Cardiac fibroblast (primary cell): ENCODE measurements around the gene RNASE12.

ENCODE experiments used
- DNase-seq, 2 donors: peaks; one replicate each; pipeline versions ENCODE4 v3.0.0 to v3.0.0-alpha.2; 2010; ENCODE audit warnings: low read depth in 2 of 2
- H3K4me3 ChIP-seq, 2 donors: replicated peaks in 1 of 2; 1 replicate in 1 of 2; 2 replicates in 1 of 2; pipeline ENCODE4 v1.5.1; 2011; ENCODE audit warnings: low read depth in 2 of 2, low read length in 2 of 2, mild to moderate bottlenecking in 2 of 2, moderate library complexity in 1 of 2
- TF ChIP-seq, protein P1 (sequence below): IDR thresholded peaks from one replicate; pipeline ENCODE4 v1.5.1; 2011; ENCODE audit warnings: low read depth, mild to moderate bottlenecking, low read length, inconsistent platforms

The RNASE12 gene

DNA sequence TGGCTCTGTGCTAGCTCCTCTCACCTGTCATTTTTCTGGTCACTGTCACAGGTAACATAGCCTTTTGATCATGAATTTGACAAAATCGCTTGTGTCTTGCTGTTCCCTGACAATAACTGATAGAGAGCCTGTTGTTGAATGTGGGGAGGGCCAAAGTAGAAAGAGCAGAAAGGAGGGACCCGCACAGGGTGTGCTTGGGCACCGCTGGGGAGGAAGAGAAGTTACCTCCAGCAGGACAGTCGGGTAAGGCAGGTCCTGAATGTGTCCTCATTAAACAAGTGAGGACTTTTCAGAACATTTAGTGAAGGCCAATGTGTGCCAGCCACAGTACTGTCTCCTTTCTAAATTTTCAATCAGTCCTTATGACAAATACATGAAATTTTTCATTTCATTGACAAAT is at the start of gene RNASE12:
Gene RNASE12 (minus strand): TSS at position 142 of the 400 bp plus-strand sequence. CDS start 653 bp downstream, outside the sequence.
- no peak for DNase-seq
- TF ChIP-seq, protein P1, sequence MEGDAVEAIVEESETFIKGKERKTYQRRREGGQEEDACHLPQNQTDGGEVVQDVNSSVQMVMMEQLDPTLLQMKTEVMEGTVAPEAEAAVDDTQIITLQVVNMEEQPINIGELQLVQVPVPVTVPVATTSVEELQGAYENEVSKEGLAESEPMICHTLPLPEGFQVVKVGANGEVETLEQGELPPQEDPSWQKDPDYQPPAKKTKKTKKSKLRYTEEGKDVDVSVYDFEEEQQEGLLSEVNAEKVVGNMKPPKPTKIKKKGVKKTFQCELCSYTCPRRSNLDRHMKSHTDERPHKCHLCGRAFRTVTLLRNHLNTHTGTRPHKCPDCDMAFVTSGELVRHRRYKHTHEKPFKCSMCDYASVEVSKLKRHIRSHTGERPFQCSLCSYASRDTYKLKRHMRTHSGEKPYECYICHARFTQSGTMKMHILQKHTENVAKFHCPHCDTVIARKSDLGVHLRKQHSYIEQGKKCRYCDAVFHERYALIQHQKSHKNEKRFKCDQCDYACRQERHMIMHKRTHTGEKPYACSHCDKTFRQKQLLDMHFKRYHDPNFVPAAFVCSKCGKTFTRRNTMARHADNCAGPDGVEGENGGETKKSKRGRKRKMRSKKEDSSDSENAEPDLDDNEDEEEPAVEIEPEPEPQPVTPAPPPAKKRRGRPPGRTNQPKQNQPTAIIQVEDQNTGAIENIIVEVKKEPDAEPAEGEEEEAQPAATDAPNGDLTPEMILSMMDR, result no peak
- H3K4me3 ChIP-seq, result no peak within 1 kb of the TSS

DNA sequence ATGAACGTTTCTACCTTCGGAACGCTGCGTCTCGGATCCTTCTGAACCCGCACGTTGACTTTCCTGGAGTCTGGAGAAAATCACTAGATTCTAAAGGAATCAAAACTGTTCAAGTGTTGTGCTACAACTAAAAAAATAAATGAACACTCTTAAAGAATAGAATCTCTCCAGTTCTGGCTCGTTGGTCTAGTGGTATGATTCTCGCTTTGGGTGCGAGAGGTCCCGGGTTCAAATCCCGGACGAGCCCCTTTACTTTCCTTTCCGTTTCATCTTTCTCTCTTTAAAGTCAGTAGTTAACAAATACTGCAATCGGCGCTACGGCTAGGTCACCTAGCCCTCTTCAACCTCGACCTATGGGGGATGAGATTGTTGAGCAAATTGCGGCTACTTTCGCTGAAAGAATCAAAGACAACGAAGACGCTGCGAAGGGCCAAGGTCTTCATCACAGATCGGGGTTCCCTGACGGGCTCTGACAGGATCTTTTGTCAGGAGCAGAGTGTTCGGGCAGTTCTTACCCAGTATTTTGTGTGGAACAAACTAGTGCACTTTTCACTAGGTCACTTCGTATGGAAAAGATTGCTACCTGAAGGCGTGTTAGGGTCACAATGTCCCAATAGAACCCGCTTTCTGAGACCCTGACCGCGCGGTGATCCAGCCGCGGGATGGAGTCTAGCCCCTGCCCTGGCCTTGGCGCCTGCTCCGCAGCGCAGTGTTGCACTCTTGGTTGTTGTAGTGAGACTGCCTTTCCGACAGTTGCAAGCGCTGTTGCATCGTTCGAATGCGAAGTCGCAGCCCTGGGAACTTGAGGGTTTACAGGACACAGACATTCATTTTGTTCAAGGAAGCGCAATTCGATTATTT is 41.9 kb upstream of the RNASE12 start:
- TF ChIP-seq, protein P1, result no peak
- DNase-seq, result peak; percentile 86 to 95
- peak overlapping the region; percentile 26 to 49 for H3K4me3 ChIP-seq

- DNase-seq, result no peak
- H3K4me3 ChIP-seq, result peak overlapping the region; percentile 25 to 49
- TF ChIP-seq, protein P1, result no peak
These were observed 41.3 kb upstream of the RNASE12 start for GRCh38 chr14:20632448-20632830.

DNA sequence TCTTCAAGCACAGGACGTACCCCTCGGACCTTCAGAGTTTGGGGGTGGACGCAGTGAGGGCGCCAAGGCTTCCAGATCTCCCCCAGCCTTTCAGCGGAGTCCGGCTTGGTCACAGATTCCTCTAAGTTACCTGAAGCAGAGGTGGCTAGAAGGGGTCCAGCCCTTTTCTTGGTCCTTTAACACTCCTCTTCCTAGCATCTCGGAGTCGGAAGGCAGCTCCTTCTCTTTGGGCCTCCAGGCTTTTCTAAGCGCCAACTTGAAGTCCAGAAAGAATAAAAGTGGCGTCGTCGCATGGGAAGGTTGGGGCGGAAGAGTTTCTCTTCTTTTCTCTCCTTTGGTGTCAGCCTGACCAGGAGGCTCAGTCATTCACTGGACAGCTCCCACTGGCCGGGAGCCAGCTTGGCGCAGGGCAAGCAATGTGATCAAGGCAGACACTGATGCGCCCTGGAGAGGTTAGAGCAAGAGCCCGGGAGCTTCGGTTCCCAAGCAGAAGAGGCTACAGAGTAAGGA is 40.8 kb upstream of the RNASE12 start:
- TF ChIP-seq, protein P1, result no peak
- peak overlapping the region; percentile 31 to 49 for H3K4me3 ChIP-seq
- peak; percentile 72 to 75 for DNase-seq

GRCh38 chr14:20631023-20631879 is 40.1 kb upstream of the RNASE12 start:
- TF ChIP-seq, protein P1, result no peak
- peak; percentile 74 to 86 for DNase-seq
- H3K4me3 ChIP-seq, result peak overlapping the region; percentile 39 to 49

GRCh38 chr14:20630340-20631022 is 39.3 kb upstream of the RNASE12 start:
- H3K4me3 ChIP-seq, result peak overlapping the region; percentile 39 to 49
- DNase-seq, result peak; percentile 29 to 82

More at GRCh38 chr14:20630340-20631022, 39.3 kb upstream of the RNASE12 start:
- TF ChIP-seq, protein P1, result no peak
